HepG2 (cell line): ENCODE measurements around the gene TEKT2. TPM values are rescaled to one million over a fixed set of nuclear protein-coding genes. Genes with fewer than 3 reads are reported as not detected.
A peak's percentile ranks its signal among the peaks of the same experiment; 100 is the strongest.

Experiments used
- ATAC-seq: fragments of 200-7000 bp; cut with Tn5 transposase; 3 replicates; pipeline ENCODE4 v1.9.1; 2020; ENCODE audit warnings: mild to moderate bottlenecking, moderate library complexity
- BruUV-seq: library from RNA; stranded (reverse); fragments of 400-500 nt; replicated peaks from 2 replicates; lab custom pipeline; 2021; lab: Mats Ljungman, UMichigan
- CTCF ChIA-PET: fragments of 300-600 bp; formaldehyde crosslinking; extraction: SDS; loops from one replicate; lab custom pipeline; 2021; ENCODE audit warnings: low total read pairs, inconsistent platforms, low intra/inter-chr PET ratio; lab: Yijun Ruan, JAX
- POLR2A ChIA-PET: fragments of 350-600 bp; sonication (Branson Sonifier 250); formaldehyde crosslinking; loops from one replicate; lab custom pipeline; 2020; ENCODE audit warnings: antibody characterized with exemption, inconsistent platforms; lab: Yijun Ruan, JAX
- DNase-seq: peaks from one replicate; pipeline ENCODE4 v3.0.0-alpha.2; 2015; ENCODE audit warnings: low spot score
- FAIRE-seq: peaks from 3 replicates; lab custom pipeline; 2011; peaks lifted over from hg19 to GRCh38; lab: Jason Lieb, UNC
- H2AFZ ChIP-seq: one replicate; pipeline ENCODE4 v1.6.1; 2011; ENCODE audit warnings: low read length, inconsistent platforms
- H3K27ac ChIP-seq: fragments of 300-600 bp; 3 replicates; pipeline ENCODE4 v1.8.0; 2011; ENCODE audit warnings: mixed run types, mild to moderate bottlenecking, mixed read lengths, low read length, inconsistent platforms; ENCODE audit not compliant: insufficient read depth; ENCODE audit errors: extremely low read length
- H3K27me3 ChIP-seq, 2 experiments: fragments of 200-600 bp in 1 of 2; 2 replicates in 1 of 2; 3 replicates in 1 of 2; pipeline versions ENCODE4 v1.6.0 to v1.8.0; 2011; ENCODE audit warnings: low read length in 2 of 2, mild to moderate bottlenecking in 2 of 2, moderate library complexity in 2 of 2, inconsistent platforms in 1 of 2; ENCODE audit not compliant: insufficient read depth in 2 of 2, control insufficient read depth in 1 of 2
- H3K36me3 ChIP-seq, 2 experiments: fragments of 200-600 bp in 1 of 2; replicated peaks in 1 of 2; 2 replicates in 1 of 2; 3 replicates in 1 of 2; pipeline versions ENCODE4 v1.5.1 to v1.8.0; 2011; ENCODE audit warnings: low read length in 2 of 2, inconsistent platforms in 1 of 2; ENCODE audit not compliant: insufficient read depth in 2 of 2, control insufficient read depth in 1 of 2
- H3K4me1 ChIP-seq: 2 replicates; pipeline ENCODE4 v1.5.1; 2012; ENCODE audit warnings: low read length, inconsistent platforms; ENCODE audit not compliant: insufficient read depth
- H3K4me2 ChIP-seq: 2 replicates; pipeline ENCODE4 v1.6.0; 2011; ENCODE audit warnings: low read depth, low read length, inconsistent platforms
- H3K4me3 ChIP-seq, 3 experiments: fragments of 200-600 bp in 1 of 3; sonication (generic), shearing (Covaris generic) in 1 of 3; replicated peaks in 1 of 3; 2 replicates each; pipeline ENCODE4 v1.5.1; 2011 to 2016; ENCODE audit warnings: low read length in 3 of 3, inconsistent platforms in 2 of 3, low read depth in 2 of 3, mild to moderate bottlenecking in 2 of 3, control low read depth in 1 of 3, mixed read lengths in 1 of 3; ENCODE audit not compliant: insufficient read depth in 1 of 3
- H3K79me2 ChIP-seq: one replicate; pipeline ENCODE4 v1.6.1; 2011; ENCODE audit warnings: low read length, inconsistent platforms; ENCODE audit not compliant: insufficient read depth
- H3K9ac ChIP-seq: 2 replicates; pipeline ENCODE4 v1.6.0; 2011; ENCODE audit warnings: mild to moderate bottlenecking, low read depth, low read length, inconsistent platforms; ENCODE audit not compliant: insufficient read depth
- H3K9me3 ChIP-seq: 2 replicates; pipeline ENCODE4 v1.5.1; 2012; ENCODE audit warnings: mild to moderate bottlenecking, low read length
- H4K20me1 ChIP-seq: 2 replicates; pipeline ENCODE4 v1.6.0; 2011; ENCODE audit warnings: inconsistent platforms, mild to moderate bottlenecking, low read length, moderate library complexity; ENCODE audit not compliant: insufficient read depth
- AGO2 ChIP-seq: fragments of 200-400 bp; formaldehyde crosslinking; optimal IDR thresholded peaks from 2 replicates; pipeline ENCODE3; 2017; ENCODE audit warnings: mild to moderate bottlenecking, low read depth, low read length, moderate library complexity
- FIP1L1 ChIP-seq: fragments of 200-400 bp; formaldehyde crosslinking; IDR thresholded peaks from 2 replicates; pipeline ENCODE4 v1.6.1; 2018; ENCODE audit warnings: low read depth, mild to moderate bottlenecking, low read length, moderate library complexity, borderline replicate concordance; ENCODE audit not compliant: insufficient read depth
- HNF1A ChIP-seq, 2 experiments: sonication (generic) in 1 of 2; formaldehyde crosslinking in 1 of 2; IDR thresholded peaks; 2 replicates each; pipeline versions ENCODE4 v1.4.0 to v1.6.1; 2016 to 2020; ENCODE audit warnings: borderline replicate concordance in 1 of 2, low read depth in 1 of 2, mild to moderate bottlenecking in 1 of 2, missing genetic modification reagents in 1 of 2
- IKZF1 ChIP-seq: fragments of 450-650 bp; IDR thresholded peaks from 2 replicates; pipeline ENCODE4 v1.7.1; 2016
- MAX ChIP-seq: IDR thresholded peaks from 2 replicates; pipeline ENCODE4 v1.6.1; 2012; ENCODE audit warnings: inconsistent platforms
- PATZ1 ChIP-seq: sonication (generic); formaldehyde crosslinking; IDR thresholded peaks from 2 replicates; pipeline ENCODE4 v1.4.0; 2020; ENCODE audit warnings: missing genetic modification reagents
- STAG1 ChIP-seq: sonication (generic); formaldehyde crosslinking; IDR thresholded peaks from 2 replicates; pipeline ENCODE4 v1.4.0; 2020; ENCODE audit warnings: missing genetic modification reagents
- TRIM24 ChIP-seq: sonication (generic); formaldehyde crosslinking; IDR thresholded peaks from 2 replicates; pipeline ENCODE4 v1.8.0; 2022; ENCODE audit warnings: mild to moderate bottlenecking, missing genetic modification reagents
- ZBTB33 ChIP-seq: sonication (generic); formaldehyde crosslinking; IDR thresholded peaks from 2 replicates; pipeline ENCODE4 v1.4.0; 2020; ENCODE audit warnings: missing genetic modification reagents
- ZFP91 ChIP-seq: sonication (generic); formaldehyde crosslinking; IDR thresholded peaks from 2 replicates; pipeline ENCODE4 v1.9.0; 2022; ENCODE audit warnings: missing genetic modification reagents, mild to moderate bottlenecking, borderline replicate concordance
- WGBS: methylation state at CpG from one replicate; pipeline ENCODE4 v1.1.6; 2017; ENCODE audit warnings: low lambda C conversion rate; 5-methylcytosine and 5-hydroxymethylcytosine counted together
- in situ Hi-C: cut with HindIII; loops from 2 replicates; pipeline ENCODE4 v1.10.0; 2017; ENCODE audit warnings: low pct_unique_long_range_greater_than_20kb; ENCODE audit not compliant: extremely low pct_ligation_motif_present
- intact Hi-C: fragments of 100-400 bp; cut with micrococcal nuclease; formaldehyde crosslinking; loops from one replicate; pipeline ENCODE4 v1.10.0; 2022; ENCODE audit not compliant: unreplicated experiment
- polyA plus RNA-seq, 8 experiments: library from polyadenylated mRNA; depleted of rRNA in 3 of 8; stranded (reverse) in 7 of 8; unstranded in 1 of 8; fragments of >200 nt; fragmentation: Illumina TruSeq in 4 of 8; extraction: Trizol in 4 of 8; gene quantifications; 2 replicates each; pipeline versions ENCODE4 v1.2.1 to v1.2.3, GENCODE V29; 2011 to 2016; ENCODE audit warnings: low read depth in 4 of 8, missing spikeins in 1 of 8, mixed read lengths in 1 of 8; ENCODE audit not compliant: insufficient read depth in 1 of 8
- total RNA-seq, 5 experiments: library from RNA; depleted of rRNA; stranded (reverse); fragments of >200 nt; fragmentation: Illumina TruSeq; extraction: Trizol; gene quantifications; 2 replicates each; pipeline ENCODE4 v1.2.3, GENCODE V29; 2016; ENCODE audit warnings: low read depth in 1 of 5

TEKT2 gene
- total and polyA plus RNA-seq, 2 of the 13 experiments (the other 11 are each of a cell fraction or from before 2014, with no cell fraction given), result 0.31 to 0.38 TPM

GRCh38 chr1:36096500-36097432 is 12.9 kb downstream of the TEKT2 start:
- DNase-seq (peak; percentile 39), FAIRE-seq (no peak), ATAC-seq (peak; percentile 76)
- Histone ChIP-seq H3K27me3 (no peaks in the 10 kb centered on the region), H3K79me2 (no peaks in the 10 kb centered on the region), H4K20me1 (0 out of 2 replicates have a peak, but pooled peaks cover 3% of the 10 kb centered on the region), H3K4me3 (no peak overlapping the region), H3K9ac (no peak overlapping the region), H3K27ac (no peak overlapping the region), H2AFZ (no peak overlapping the region), H3K4me2 (no peak overlapping the region), H3K9me3 (no peaks in the 10 kb centered on the region), H3K4me1 (peaks cover 29% of the 10 kb centered on the region; the same call in 1 of the 2 replicates), H3K36me3 (peaks cover 29 to 41% of the 10 kb centered on the region in 2 experiments)
- 91% methylated on average over 10 of the region's 16 CpGs for WGBS
- CTCF ChIA-PET, result interaction anchor here (5.0 kb wide), 1 partner anchor 37 kb away, joined by 104 read pairs; no protein-coding TSS in a partner anchor
- BruUV-seq, result no TSS peak
- in situ Hi-C loops (loop anchor here (5.0 kb wide), 1 partner anchor 36 kb away; no protein-coding TSS in a partner anchor), intact Hi-C loops (loop anchor here (5.0 kb wide), 1 partner anchor 191 kb away; no protein-coding TSS in a partner anchor)
- POLR2A ChIA-PET, result interaction anchor here (0.7 to 2.6 kb wide), 3 partner anchors 21 to 53 kb away, joined by 3 to 7 read pairs (median 5); partner anchors contain the start of gene TRAPPC3
- TF ChIP-seq MAX (peak; percentile 39; the same call in 1 of the 2 replicates), IKZF1 (no peak), FIP1L1 (no peak), AGO2 (peak; percentile 60), ZFP91 (CRISPR knock-in tag) (0 out of 2 replicates have a peak, but pooled peaks have one; percentile 14), ZBTB33 (CRISPR knock-in tag) (peak; percentile 17; the same call in 1 of the 2 replicates), TRIM24 (CRISPR knock-in tag) (no peak), STAG1 (CRISPR knock-in tag) (peak; percentile 38), PATZ1 (CRISPR knock-in tag) (0 out of 2 replicates have a peak, but pooled peaks have one; percentile 12), HNF1A (IDR thresholded peaks at IDR 0.05; ENCODE audit: low read depth) (no peak), HNF1A (CRISPR knock-in tag; IDR thresholded peaks at IDR 0.05; ENCODE audit: borderline replicate concordance) (0 out of 2 replicates have a peak, but pooled peaks have one; percentile 20)
